SH-SY5Y (cell line): ENCODE data around the gene ARMC8.

ENCODE experiments used
- GATA2 ChIP-seq: IDR thresholded peaks from 2 replicates; pipeline ENCODE4 v1.6.1; 2011; ENCODE audit warnings: mild to moderate bottlenecking, low read depth, low read length
- GATA3 ChIP-seq: IDR thresholded peaks from 2 replicates; pipeline ENCODE4 v1.6.1; 2011; ENCODE audit warnings: low read depth, mild to moderate bottlenecking, low read length, moderate library complexity

- TF ChIP-seq GATA3 (no peak), GATA2 (no peak)
Observed at GRCh38 chr3:138289701-138290100, 102.6 kb downstream of the ARMC8 start.
